Loucy (cell line): ENCODE results near the gene MMP24OS.

ENCODE experiments used
- H2AFZ ChIP-seq: fragments of 200-600 bp; sonication (generic); 2 replicates; pipeline ENCODE4 v1.6.0; 2016; ENCODE audit warnings: antibody characterized with exemption, mild to moderate bottlenecking, low read length, moderate library complexity
- H3F3A ChIP-seq: fragments of 200-600 bp; 2 replicates; pipeline ENCODE4 v1.6.0; 2016; ENCODE audit warnings: antibody characterized with exemption, low read depth, mild to moderate bottlenecking
- H3K27me3 ChIP-seq: fragments of 200-600 bp; sonication (generic); 2 replicates; pipeline ENCODE4 v1.6.1; 2014; ENCODE audit warnings: low read length, mild to moderate bottlenecking; ENCODE audit not compliant: insufficient read depth, poor library complexity, severe bottlenecking
- H3K36me3 ChIP-seq: fragments of 200-600 bp; sonication (generic); 2 replicates; pipeline ENCODE4 v1.6.1; 2016; ENCODE audit warnings: low read length; ENCODE audit not compliant: insufficient read depth
- H3K4me1 ChIP-seq: fragments of 200-600 bp; sonication (generic); 2 replicates; pipeline ENCODE4 v1.5.1; 2014; ENCODE audit warnings: low read length, mild to moderate bottlenecking; ENCODE audit not compliant: insufficient read depth, poor library complexity, severe bottlenecking
- H3K4me2 ChIP-seq: fragments of 200-600 bp; sonication (generic); 2 replicates; pipeline ENCODE4 v1.6.0; 2014; ENCODE audit warnings: antibody characterized with exemption, low read length, low read depth, mild to moderate bottlenecking; ENCODE audit not compliant: poor library complexity, severe bottlenecking
- H3K4me3 ChIP-seq: fragments of 200-600 bp; sonication (generic); 2 replicates; pipeline ENCODE4 v1.5.1; 2014; ENCODE audit warnings: low read length, mild to moderate bottlenecking, mixed read lengths; ENCODE audit not compliant: poor library complexity, severe bottlenecking
- H3K79me2 ChIP-seq: fragments of 200-600 bp; sonication (generic); 2 replicates; pipeline ENCODE4 v1.6.1; 2014; ENCODE audit warnings: low read length; ENCODE audit not compliant: insufficient read depth
- H3K9ac ChIP-seq: fragments of 200-600 bp; sonication (generic); 2 replicates; pipeline ENCODE4 v1.6.0; 2014; ENCODE audit warnings: mild to moderate bottlenecking, low read depth, low read length, moderate library complexity; ENCODE audit not compliant: poor library complexity, severe bottlenecking
- H3K9me2 ChIP-seq: fragments of 200-600 bp; sonication (generic); replicated peaks from 2 replicates; pipeline ENCODE4 v1.6.1; 2016; ENCODE audit warnings: low read depth, low read length, mixed read lengths
- H3K9me3 ChIP-seq: fragments of 200-600 bp; sonication (generic); 2 replicates; pipeline ENCODE4 v1.6.1; 2014; ENCODE audit warnings: mild to moderate bottlenecking, antibody characterized with exemption, low read length, low read depth; ENCODE audit not compliant: insufficient read depth
- H4K20me1 ChIP-seq: fragments of 200-600 bp; sonication (generic); 2 replicates; pipeline ENCODE4 v1.6.0; 2014; ENCODE audit warnings: antibody characterized with exemption, low read length, mild to moderate bottlenecking; ENCODE audit not compliant: insufficient read depth, poor library complexity, severe bottlenecking
- CTCF ChIP-seq: fragments of 200-600 bp; sonication (generic); conservative IDR thresholded peaks from 2 replicates; pipeline ENCODE4 v1.5.1; 2014; ENCODE audit warnings: mild to moderate bottlenecking, antibody characterized with exemption, low read length
- EZH2phosphoT487 ChIP-seq: fragments of 200-600 bp; IDR thresholded peaks from 2 replicates; pipeline ENCODE4 v1.6.1; 2018; ENCODE audit warnings: antibody characterized with exemption, mild to moderate bottlenecking, moderate library complexity, borderline replicate concordance

MMP24OS gene

DNA sequence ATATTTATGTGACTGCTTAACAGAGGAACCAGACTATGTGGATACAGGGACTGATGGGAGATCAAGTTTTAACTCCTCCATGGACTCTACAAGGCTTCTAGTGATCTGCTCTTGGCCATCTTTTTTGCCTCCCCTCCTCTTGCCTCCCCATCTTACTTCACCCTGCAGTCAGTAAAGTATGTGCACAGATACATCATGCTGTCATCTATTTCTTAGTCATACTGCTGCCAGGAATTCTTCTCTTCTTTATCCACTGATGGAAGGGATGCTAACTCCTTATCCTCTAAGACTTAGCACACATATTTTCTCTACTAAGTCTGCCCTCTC lies 41.9 kb upstream of the MMP24OS start:
- Histone ChIP-seq H2AFZ (no peak overlapping the region), H4K20me1 (no peaks in the 10 kb centered on the region), H3K4me3 (no peak overlapping the region), H3K4me1 (peaks cover 6% of the 10 kb centered on the region), H3K9me3 (no peaks in the 10 kb centered on the region), H3K9ac (no peak overlapping the region), H3F3A (no peaks in the 10 kb centered on the region), H3K9me2 (no peaks in the 10 kb centered on the region), H3K27me3 (no peaks in the 10 kb centered on the region), H3K4me2 (no peak overlapping the region), H3K79me2 (no peaks in the 10 kb centered on the region), H3K36me3 (no peaks in the 10 kb centered on the region)
- TF ChIP-seq EZH2phosphoT487 (no peak), CTCF (no peak)

DNA sequence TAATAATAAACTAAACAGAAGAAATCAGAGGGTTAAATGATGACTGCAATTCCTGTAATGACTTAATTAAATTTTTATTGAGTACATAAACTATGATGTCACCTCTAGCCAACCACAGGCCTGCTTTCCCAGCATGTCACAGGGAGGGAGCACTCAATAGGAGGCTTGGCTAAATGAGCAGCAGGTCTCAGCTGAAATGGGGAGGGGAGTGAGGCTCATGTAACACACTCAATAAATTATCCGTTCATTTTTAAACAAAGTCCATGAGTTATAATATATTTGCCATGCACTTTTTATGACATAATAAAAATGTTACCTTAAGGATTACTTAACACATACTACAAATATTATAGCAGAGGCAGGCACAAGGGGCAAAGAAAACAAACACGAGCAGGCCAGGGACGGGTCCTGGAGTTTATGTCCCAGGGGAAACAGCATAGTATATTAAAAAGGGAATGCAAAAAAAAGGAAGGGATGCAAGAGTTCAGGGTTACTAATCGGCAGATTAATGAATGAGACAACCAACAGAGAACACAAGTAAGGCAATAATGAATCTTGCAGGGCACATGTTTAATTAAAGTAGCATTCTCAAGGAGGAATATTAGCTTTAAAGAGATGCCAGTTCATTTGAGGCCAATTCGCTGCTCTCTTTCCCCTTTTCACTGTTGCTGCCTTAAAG lies 41.4 kb upstream of the MMP24OS start:
- TF ChIP-seq CTCF, result no peak
- no peak for TF ChIP-seq EZH2phosphoT487
- Histone ChIP-seq H3K36me3 (no peaks in the 10 kb centered on the region), H3K4me1 (peaks cover 7% of the 10 kb centered on the region), H2AFZ (no peak overlapping the region), H3K27me3 (no peaks in the 10 kb centered on the region), H3K4me3 (no peak overlapping the region), H3K9ac (no peak overlapping the region), H3K9me3 (no peaks in the 10 kb centered on the region), H4K20me1 (no peaks in the 10 kb centered on the region), H3K4me2 (no peak overlapping the region), H3K79me2 (no peaks in the 10 kb centered on the region), H3F3A (no peaks in the 10 kb centered on the region), H3K9me2 (no peaks in the 10 kb centered on the region)

- peaks cover 7% of the 10 kb centered on the region for H3K4me1 ChIP-seq
- H2AFZ ChIP-seq, result no peak overlapping the region
- no peak overlapping the region for H3K9ac ChIP-seq
- no peaks in the 10 kb centered on the region for H3K79me2 ChIP-seq
- H3K4me2 ChIP-seq, result no peak overlapping the region
- H3K9me2 ChIP-seq, result no peaks in the 10 kb centered on the region
- H4K20me1 ChIP-seq, result no peaks in the 10 kb centered on the region
- no peaks in the 10 kb centered on the region for H3K9me3 ChIP-seq
- H3F3A ChIP-seq, result no peaks in the 10 kb centered on the region
- H3K4me3 ChIP-seq, result no peak overlapping the region
- no peaks in the 10 kb centered on the region for H3K27me3 ChIP-seq
- TF ChIP-seq EZH2phosphoT487 (no peak), CTCF (no peak)
- no peaks in the 10 kb centered on the region for H3K36me3 ChIP-seq
Observed at GRCh38 chr20:35318502-35319157, 40.7 kb upstream of the MMP24OS start.
